Measurements from ENCODE around the gene B4GALT5.

Gene B4GALT5

DNA sequence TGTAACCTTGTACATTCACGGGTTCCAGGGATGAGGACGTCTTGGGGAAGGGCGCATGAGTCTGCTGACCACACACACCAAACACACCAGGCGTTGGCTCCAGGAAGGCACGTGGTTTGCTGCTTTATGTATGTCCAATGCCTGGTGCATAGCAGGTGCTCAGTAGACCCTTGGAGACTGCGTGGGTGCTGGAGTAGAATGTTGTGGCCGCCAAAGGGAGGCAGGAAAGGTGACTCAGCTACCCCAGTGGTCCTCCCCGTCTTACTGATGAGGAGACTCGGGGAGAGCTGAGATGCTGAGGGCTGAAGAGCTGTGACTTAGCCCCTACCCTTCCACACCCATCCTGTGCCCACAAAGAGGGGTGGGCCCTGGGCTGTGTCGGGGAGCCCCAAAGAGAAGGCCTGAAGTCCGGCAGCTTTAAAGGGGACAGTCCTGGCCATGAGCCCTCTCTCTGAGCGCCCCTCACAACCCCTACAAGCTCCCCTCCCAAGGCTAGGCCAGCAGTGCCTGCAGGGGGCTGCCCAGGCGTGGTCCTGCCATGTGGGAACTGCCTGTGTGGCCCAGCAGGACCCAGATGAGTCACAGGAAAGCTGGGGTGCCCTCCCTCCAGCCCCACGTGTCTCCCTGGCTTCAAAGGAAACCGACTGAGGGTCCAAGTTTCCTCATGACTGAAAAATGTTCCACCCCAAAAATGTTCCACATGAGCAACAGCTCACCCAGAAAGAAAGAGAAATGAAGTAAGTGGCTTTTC is 117.7 kb downstream of the B4GALT5 start:
- Histone ChIP-seq H3K27me3 (ENCODE audit: control insufficient read depth, insufficient read depth, low read length) (no peaks in the 10 kb centered on the region), H3K79me2 (no peaks in the 10 kb centered on the region), H3K4me3 (ENCODE audit: low read depth, low read length) (no peak overlapping the region), H3K4me2 (ENCODE audit: low read length) (no peak overlapping the region), H3K9me3 (ENCODE audit: control insufficient read depth, low read length) (no peaks in the 10 kb centered on the region), H3K36me3 (ENCODE audit: control insufficient read depth, insufficient read depth, low read length) (no peaks in the 10 kb centered on the region), H2AFZ (no peak overlapping the region), H3K9ac (no peak overlapping the region), H3K27ac (no peak overlapping the region), H3K4me1 (no peaks in the 10 kb centered on the region)
- TF ChIP-seq, protein P1, sequence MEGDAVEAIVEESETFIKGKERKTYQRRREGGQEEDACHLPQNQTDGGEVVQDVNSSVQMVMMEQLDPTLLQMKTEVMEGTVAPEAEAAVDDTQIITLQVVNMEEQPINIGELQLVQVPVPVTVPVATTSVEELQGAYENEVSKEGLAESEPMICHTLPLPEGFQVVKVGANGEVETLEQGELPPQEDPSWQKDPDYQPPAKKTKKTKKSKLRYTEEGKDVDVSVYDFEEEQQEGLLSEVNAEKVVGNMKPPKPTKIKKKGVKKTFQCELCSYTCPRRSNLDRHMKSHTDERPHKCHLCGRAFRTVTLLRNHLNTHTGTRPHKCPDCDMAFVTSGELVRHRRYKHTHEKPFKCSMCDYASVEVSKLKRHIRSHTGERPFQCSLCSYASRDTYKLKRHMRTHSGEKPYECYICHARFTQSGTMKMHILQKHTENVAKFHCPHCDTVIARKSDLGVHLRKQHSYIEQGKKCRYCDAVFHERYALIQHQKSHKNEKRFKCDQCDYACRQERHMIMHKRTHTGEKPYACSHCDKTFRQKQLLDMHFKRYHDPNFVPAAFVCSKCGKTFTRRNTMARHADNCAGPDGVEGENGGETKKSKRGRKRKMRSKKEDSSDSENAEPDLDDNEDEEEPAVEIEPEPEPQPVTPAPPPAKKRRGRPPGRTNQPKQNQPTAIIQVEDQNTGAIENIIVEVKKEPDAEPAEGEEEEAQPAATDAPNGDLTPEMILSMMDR (IDR thresholded peaks at IDR 0.05): no peak

DNA sequence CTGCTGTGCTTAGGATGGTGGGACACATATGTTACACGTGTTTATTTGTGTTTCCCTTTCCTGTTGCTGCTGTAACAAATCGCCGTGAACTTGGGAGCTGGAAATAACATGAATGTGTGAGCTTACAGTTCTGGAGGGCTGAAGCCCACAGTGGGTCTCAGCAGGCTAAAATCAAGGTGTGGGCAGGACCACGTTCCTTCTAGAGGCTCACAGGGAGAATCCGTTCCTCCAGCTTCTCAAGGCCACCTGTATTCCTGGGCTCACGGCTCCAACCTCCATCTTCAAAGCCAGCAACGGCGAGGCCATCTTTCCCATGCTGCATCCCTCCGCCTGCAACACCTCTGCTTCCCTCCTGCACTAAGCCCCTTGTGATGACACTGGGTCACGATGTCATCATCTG is 118.3 kb downstream of the B4GALT5 start:
- Histone ChIP-seq H3K27ac (no peak overlapping the region), H3K27me3 (ENCODE audit: control insufficient read depth, insufficient read depth, low read length) (no peaks in the 10 kb centered on the region), H3K4me2 (ENCODE audit: low read length) (no peak overlapping the region), H3K9me3 (ENCODE audit: control insufficient read depth, low read length) (no peaks in the 10 kb centered on the region), H3K36me3 (ENCODE audit: control insufficient read depth, insufficient read depth, low read length) (no peaks in the 10 kb centered on the region), H3K9ac (no peak overlapping the region), H2AFZ (no peak overlapping the region), H3K79me2 (no peaks in the 10 kb centered on the region), H3K4me3 (ENCODE audit: low read depth, low read length) (no peak overlapping the region), H3K4me1 (no peaks in the 10 kb centered on the region)
- TF ChIP-seq, protein P1 (IDR thresholded peaks at IDR 0.05): no peak

DNA sequence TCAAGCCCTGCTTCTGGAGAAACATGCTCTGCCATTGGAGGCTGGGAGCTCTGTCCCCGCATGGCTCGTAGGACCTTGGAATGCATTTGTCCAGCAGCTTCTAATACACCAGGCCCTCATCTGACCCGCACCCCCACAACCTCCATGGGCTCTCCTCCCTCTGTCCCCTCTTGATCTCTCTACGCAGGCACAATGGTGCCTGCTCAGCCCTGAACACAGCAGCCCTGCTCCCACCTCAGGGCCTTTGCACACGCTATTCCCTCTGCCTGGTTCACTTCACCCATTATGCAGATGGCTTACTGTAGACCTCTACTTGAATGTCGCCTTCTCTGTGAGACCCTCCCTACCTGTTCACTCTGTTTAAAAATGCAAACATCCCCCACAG is 118.8 kb downstream of the B4GALT5 start:
- H2AFZ ChIP-seq: no peak overlapping the region
- no peak overlapping the region for H3K4me2 ChIP-seq (ENCODE audit: low read length)
- H3K9me3 ChIP-seq (ENCODE audit: control insufficient read depth, low read length): no peaks in the 10 kb centered on the region
- no peak overlapping the region for H3K4me3 ChIP-seq (ENCODE audit: low read depth, low read length)
- H3K79me2 ChIP-seq: no peaks in the 10 kb centered on the region
- H3K36me3 ChIP-seq (ENCODE audit: control insufficient read depth, insufficient read depth, low read length): no peaks in the 10 kb centered on the region
- no peak overlapping the region for H3K9ac ChIP-seq
- TF ChIP-seq, protein P1 (IDR thresholded peaks at IDR 0.05): no peak
- no peaks in the 10 kb centered on the region for H3K4me1 ChIP-seq
- H3K27ac ChIP-seq: no peak overlapping the region
- H3K27me3 ChIP-seq (ENCODE audit: control insufficient read depth, insufficient read depth, low read length): no peaks in the 10 kb centered on the region

DNA sequence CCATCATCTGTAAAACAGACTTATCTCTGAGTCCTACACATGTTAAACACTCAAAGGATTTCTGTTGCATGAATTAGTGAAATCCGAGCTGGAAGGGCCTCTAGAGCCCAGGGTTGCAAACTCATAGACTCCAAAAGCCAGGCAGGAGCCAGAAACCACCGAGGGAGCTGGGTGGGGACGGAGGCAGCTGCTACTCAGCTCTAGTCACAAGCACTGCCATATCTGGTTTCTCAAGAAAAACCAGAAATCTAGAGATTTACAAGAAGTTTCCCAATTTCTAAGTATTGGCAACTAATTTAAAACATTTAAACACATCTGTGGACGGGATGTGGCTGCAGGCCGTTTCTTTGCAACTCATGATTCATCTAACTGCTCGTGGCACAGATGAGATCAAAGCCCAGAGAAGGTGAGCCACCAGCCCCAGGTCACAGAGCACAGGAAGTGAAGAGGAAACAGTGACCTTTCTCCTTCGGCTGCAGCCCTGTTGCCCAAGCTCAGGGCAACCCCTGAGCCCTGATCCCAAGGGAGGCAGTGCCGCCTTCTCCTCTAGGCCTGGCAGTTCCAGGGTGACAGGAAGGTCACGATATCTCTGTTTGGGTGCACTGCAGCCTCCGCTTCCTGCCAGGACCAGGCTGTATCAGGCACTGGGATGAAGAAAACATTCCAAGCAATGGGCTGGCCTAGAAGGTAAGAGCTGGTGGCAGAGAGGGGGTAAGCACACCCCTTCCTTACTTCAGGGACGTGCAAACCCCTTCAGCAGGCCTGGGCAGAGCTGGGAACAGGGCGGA is 119.3 kb downstream of the B4GALT5 start:
- Histone ChIP-seq H3K9ac (no peak overlapping the region), H3K27me3 (ENCODE audit: control insufficient read depth, insufficient read depth, low read length) (no peaks in the 10 kb centered on the region), H3K4me1 (no peaks in the 10 kb centered on the region), H3K27ac (no peak overlapping the region), H3K79me2 (no peaks in the 10 kb centered on the region), H3K36me3 (ENCODE audit: control insufficient read depth, insufficient read depth, low read length) (no peaks in the 10 kb centered on the region), H2AFZ (no peak overlapping the region), H3K4me2 (ENCODE audit: low read length) (no peak overlapping the region), H3K4me3 (ENCODE audit: low read depth, low read length) (no peak overlapping the region), H3K9me3 (ENCODE audit: control insufficient read depth, low read length) (no peaks in the 10 kb centered on the region)
- TF ChIP-seq, protein P1 (IDR thresholded peaks at IDR 0.05): no peak
